Activated CD4-positive, alpha-beta T cell treated with anti-CD3 and anti-CD28 coated beads, Interleukin-2, amount 50 U/mL, for 4 hours (primary cell): ENCODE measurements around the gene CACNA1D.

ENCODE experiments used
- DNase-seq, 2 experiments: peaks; one replicate each; pipeline ENCODE4 v3.0.0-alpha.2; 2020

Gene CACNA1D

DNA sequence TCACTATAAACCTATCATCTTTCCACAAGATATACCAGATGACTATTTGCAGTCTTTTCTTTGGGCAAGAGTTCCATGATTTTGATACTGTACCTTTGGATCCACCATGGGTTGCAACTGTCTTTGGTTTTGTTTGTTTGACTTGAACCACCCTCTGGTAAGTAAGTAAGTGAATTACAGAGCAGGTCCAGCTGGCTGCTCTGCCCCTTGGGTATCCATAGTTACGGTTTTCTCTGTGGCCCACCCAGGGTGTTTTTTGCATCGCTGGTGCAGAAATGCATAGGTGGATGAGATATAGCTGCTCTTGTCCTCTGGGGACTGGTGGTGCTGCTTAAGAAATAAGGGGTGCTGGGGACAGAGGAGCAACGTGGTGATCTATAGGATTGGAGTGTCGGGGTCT is 318.0 kb downstream of the CACNA1D start:
- no peak for DNase-seq

DNA sequence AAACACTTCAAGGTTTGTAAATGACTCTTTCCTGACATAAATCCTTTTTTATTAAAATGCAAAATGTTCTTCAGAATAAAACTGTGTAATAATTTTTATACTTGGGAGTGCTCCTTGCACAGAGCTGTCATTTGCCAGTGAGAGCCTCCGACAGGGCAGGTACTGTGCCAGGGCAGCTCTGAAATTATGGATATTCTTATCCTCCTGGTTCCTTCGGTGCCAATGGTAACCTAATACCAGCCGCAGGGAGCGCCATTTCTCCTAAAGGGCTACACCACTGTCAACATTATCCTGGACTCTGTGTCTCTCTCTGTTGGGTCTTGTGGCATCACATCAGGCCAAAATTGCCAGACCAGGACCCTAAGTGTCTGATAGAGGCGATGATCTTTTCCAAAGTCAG is 318.8 kb downstream of the CACNA1D start:
- no peak for DNase-seq

DNA sequence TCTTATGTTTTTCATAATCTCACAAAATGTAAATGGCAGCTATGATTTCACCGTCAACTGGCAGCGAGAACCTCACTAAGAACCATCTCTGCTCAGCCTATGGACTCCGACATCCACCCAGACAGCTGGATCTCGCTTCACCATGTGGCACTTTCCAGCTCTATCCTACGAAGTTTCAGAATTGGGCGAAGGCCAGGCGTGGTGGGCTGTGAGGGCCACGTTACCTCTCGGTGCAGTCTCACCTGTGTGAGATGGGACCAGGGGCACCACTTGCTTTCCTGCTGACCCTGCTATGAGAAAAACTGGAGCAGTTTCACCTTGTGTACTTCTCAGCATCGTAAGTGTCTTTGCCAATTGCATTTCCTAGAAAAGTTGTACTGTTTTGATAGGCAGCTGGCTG is 319.5 kb downstream of the CACNA1D start:
- no peak for DNase-seq

- DNase-seq: no peak
These were observed 320.7 kb downstream of the CACNA1D start for GRCh38 chr3:53815067-53815466.

GRCh38 chr3:53815651-53816050 is 321.2 kb downstream of the CACNA1D start:
- DNase-seq: no peak

DNA sequence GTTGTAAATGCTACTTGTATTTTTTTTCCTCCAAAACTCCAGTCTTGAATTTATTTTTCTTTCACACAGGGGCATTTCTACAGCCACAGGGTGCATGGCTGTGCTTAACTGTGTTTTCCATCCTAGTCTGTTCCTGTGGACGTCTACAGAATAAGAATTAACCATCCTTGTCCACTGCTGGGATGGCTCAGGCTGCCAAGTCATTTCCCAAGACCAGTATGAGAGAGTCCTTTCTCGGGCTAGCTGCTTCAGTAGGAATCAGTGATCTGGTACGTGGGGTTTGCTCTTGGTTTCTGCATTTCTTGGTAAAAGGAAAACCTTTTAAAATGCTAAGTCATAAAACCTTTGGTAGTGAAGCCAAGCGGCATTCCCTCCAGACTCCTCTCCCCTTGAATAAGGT is 322.0 kb downstream of the CACNA1D start:
- no peak for DNase-seq

GRCh38 chr3:53817211-53817610 is 322.8 kb downstream of the CACNA1D start:
- DNase-seq: no peak

GRCh38 chr3:53817809-53818208 is 323.4 kb downstream of the CACNA1D start:
- DNase-seq: no peak

DNA sequence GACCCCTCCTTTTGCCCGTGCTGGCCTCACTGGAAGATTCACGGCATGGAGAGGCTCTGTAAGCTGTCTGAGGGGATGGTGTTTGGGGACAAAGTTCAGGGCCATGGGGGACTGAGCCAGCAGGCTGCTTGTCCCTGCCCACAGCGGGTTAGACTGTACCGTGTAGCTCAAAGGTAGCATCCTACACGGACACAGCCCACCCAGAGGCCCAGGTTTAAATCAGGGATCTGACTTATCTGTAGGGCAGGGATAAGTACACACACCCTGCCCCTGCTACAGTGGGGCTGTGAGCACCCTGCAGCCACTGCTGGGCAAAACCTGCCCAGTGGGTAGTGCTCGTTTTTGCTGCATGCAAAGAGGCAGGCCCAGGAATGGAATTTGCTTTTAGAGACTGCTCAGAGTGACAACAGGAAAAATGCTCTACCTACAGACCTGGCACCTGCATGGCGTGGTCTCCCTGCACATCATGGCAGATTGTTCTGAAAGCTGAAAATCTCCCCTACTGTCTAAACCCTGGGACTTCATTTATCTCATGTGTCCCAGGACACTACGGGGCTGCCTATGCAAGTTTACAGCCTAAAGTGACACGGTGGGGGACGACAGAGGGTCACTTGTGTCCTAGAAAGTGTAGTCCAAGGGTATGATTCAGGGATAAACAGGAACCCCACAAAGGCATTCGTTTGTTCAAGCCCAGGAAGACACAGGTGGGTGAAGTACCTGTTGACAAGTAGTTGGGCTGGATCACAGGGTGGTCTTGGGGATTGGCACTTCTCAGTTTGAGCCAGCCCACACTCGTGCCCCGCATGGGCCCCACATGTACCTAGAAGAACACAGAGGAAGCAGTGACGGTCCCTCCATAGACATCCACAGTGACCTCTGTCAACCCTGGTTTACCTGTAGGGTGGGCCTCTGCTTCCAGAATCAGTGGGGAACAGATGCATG is 324.1 kb downstream of the CACNA1D start:
- no peak for DNase-seq

DNA sequence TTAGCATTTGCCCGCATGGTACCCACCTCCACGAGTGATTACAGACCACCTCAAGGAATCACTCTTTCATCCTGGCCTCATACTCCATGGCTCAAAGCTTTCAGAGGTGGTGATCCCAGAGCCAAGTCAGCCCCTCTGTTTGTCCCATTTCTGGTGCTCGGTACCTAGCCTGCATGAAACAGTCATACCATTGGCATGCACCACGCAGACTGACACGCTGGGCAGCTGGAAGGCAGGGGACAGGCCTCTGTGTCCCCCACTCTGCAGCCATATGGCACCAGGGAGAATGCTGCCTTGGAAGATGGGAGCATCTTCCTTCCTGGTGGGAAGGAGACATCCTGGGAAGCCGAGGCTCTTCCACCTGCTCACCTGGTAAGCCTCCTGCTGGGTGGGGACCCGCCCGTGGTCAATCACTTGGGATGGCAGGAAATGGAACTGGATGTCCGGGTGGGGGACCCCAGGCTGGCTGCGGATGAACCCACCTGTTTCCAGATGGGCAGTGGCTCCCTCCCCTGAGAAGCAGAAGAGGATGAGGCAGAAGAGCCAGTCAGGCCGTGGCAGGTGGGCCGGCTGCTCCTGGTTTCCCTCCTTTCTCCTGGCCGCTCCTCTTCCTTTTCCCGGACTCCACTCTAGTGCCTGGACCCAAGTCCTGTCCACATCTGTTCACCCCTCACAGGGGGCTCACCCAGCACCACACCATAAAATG is 324.9 kb downstream of the CACNA1D start:
- no peak for DNase-seq

DNA sequence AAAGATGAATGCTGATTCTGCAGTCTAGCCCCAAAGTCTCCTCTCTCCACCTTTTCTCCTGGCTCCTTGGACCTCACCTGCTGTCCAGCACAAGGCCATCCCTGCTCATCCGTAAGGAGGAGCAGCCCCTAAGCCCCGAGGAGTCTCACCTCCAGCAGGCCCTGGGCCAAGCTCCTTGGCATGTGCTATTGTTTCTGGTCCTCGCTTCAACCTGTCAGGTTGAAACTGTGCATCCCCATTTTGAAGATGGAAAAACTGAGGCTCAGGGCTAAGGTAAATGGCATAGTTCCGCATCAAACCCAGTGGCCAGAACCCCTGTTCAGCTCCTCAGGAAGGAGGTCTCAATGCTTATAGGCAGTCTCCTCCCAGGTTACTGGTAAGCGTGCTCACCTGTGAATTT is 325.7 kb downstream of the CACNA1D start:
- no peak for DNase-seq

DNA sequence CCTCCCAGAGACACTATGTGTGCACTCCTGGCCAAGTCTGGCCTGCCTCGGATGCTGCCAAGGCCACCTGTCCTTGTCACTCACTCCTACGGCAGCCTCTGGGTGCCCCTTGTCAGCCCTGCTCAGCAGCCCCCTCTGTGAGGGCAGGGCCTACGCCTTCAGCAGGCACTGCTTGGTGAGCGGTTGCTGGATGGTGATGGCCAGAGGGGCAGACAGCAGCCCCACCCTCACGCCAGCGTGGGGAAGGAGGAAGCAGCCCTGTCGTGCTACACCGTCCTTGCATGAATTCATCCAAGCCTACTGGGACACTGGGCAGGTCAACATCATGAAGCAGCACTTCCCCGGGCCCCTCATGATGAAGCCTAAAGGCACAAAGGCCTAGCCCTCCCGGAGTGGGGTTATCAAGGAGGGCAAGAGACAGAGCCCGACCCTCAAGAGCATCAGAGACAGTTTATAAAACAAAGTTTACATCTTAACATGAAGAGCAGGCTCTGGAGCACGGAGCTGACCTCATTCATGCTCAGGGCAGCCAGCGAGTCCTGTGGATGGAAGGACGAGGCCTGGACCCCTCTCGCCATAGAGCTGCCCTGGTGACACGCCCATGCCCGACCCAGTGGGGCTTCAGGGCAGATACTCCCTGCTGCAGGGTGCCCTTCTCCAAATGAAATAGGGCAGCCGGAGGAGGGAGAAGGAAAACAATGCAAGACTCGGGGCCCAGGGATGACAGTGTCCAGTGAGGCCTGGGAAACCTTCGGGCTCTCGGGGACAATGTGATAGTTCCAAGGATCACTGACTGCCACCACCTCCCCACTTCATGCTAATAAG is 326.6 kb downstream of the CACNA1D start:
- no peak for DNase-seq

DNA sequence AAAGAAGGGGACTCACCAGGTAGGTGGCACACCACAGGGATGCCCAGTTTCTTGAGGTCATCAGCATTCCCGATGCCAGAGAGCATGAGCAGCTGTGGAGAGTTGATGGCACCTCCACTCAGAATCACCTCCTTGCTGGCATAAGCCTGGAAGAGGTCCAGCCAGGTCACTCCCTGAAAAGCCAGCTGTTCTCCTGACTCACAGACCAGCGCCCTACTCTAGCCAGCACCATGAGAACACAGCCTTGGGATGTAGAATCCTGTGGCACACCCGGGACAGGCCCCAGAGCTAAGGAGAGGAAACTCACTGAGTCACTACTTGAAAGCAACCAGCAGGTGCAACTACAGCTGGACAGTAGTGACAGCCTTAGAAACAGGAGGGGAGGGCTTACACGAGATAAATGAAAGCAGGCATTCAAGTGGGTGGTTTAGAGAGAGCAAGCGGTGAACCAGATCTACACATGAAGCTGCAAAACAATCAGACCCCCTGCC is 327.3 kb downstream of the CACNA1D start:
- no peak for DNase-seq

DNA sequence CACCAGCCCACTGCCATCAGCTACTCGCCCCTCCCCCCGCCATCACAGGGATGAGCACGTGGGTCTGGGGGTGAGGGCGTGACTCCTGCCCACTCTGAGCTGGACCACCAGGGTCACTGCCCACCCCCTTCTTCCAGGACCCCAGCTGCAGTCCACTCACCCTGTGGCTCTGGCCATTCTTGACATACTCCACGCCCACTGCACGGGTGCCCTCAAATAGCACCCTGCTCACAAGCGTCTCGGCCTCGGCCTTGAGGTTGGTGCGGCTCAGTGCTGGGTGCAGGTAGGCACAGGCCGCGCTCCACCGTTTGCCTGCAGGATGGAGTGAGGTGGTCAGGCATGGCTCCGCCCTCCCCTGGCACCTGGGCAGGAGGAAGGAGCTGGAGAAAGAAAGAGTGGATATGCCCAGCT is 327.9 kb downstream of the CACNA1D start:
- no peak for DNase-seq

DNA sequence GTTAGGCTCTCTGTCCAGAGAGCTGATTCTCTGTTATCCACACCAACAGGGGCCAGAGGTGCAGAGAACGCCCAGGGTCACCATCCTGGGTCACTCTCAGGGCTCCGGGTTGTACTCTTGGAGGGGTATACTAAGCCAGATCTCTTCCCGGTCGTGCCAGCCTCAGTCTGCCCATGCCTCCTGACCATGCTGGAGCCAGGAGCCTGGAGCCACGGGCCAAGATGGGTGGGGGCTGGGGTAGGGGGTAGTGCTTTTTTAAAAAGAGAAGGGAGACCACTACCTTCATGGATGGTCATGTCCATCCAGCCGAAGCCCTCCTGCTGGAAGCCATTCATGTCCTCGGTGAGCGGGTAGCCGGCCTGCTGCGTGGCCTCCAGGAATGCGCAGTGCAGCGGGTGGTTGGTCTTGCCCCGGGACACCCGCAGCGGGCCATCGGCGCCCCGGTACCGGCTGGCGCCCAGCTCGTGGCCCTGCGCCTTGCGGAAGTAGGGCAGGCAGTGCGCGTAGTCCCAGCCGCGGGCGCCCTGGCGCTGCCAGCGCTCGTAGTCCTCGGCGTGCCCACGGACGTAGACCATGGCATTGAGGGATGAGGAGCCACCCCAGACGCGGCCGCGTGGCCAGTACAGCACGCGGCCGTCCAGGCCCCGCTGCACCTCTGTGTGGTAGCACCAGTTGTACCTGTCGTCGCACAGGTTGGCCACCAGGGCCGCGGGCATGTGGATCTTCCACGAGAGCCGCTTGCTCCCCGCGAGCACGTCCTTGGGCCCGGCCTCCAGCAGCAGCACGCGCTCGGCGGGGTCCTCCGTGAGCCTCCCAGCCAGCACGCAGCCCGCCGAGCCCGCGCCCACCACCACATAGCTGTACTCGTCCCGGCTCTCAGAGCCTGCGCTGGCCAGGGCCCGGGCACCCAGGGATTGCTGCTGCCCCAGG is 328.9 kb downstream of the CACNA1D start:
- DNase-seq: no peak

DNA sequence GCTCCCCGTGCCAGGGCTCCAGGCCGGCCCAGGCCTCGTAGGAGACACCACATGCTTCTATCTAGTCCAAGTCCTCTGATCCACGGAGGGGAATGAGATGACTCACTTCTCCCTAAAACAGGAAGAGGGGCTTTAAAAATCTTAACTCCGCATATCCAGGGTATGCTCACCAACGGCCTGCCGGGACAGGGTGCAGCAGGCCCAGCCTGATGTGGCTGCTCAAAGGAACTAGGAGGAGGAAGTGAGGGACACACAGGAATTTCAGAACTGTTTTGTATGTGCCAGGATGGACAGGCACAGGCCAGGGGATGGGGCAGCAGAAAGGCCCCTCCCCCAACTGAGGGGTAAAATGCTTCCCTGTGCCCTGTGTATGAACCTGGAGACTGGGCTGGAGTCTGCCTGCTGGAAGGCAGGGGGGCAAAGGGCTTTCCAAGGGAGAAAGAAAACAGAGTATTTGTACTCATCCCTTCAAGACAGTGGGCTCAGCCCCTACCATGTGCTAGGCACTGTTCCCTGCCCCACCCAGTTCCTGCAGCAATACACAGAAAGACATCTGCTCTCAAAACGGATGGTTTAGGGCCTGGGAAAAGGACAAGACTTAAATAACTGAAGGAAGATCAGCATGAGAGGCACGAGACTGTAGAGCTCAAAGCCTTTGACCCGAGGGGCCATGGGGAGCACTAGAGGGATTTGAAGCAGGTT is 329.7 kb downstream of the CACNA1D start:
- DNase-seq: no peak

DNA sequence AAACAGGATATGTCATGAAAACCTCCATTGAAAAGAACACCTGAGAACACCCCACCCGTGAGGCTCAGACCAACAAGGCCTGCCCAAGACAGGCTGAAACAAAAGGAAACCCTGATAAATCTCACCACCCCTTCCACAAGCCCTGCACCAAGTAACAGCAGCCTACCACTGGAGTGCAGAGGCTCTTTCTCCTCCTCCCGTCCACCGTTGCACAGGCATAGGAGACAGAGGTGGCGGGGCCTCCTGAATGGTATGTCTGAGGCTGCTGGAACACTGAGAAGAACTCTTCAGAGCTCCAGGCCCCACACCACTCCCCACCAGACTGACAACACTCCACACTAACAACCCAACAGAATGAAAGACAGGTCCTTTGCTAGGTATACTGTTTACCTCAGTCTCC is 330.4 kb downstream of the CACNA1D start:
- DNase-seq: no peak

GRCh38 chr3:53826048-53826447 is 331.6 kb downstream of the CACNA1D start:
- DNase-seq: no peak

- DNase-seq: no peak
These were observed 334.2 kb downstream of the CACNA1D start for GRCh38 chr3:53828581-53828980.

DNA sequence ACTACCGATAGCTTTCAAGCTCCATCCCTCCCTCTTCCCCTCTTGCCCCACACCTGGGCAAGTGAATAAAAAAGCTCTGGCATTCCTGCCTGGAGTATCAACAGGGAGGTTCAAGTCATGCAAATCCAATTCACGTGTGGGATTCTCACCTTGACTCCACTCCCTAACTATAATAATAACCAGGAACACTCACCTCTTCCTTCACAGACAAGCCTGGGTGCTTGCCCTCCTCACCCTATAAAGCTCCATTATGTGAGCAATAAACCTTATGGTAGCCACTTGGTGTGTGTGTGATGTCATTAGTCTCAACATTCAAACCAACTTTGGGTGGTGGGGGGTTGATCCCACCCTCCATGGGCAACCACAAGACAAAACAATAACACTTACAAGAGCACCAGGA is 335.2 kb downstream of the CACNA1D start:
- DNase-seq: no peak

DNA sequence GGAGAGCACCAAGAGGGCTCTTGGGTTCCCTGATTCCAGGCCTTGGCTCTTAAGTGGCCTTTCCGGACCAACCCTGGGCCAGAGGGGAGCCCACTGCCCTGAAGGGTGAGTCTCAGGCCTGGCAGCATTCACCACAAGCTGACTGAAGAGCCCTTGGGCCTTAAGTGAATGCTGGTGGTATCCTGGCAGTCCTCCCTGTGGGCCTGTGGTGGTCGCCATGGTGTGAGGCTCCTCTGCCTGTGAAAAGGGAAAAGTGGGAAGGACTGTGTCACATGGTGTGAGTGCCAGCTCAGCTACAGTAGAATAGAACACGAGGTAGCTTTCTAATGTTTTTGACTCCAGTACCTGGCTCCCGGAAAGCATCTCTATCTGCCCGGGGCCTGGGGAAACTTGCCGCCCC is 336.5 kb downstream of the CACNA1D start:
- DNase-seq: no peak
